HCT116 (cell line): Measurements from ENCODE around the gene MRPL18. TPM values are rescaled to one million over a fixed set of nuclear protein-coding genes. Genes with fewer than 3 reads are reported as not detected.

Experiments
- ATAC-seq: fragments of 200-7000 bp; cut with Tn5 transposase; 2 replicates; pipeline ENCODE4 v1.9.1; 2020; ENCODE audit warnings: mild to moderate bottlenecking, moderate library complexity
- BruUV-seq: library from RNA; stranded (reverse); fragments of 400-500 nt; replicated peaks from 2 replicates; lab custom pipeline; 2021; lab: Mats Ljungman, UMichigan
- CTCF ChIA-PET: fragments of 300-600 bp; sonication (Branson Sonifier 250); formaldehyde crosslinking; loops from one replicate; lab custom pipeline; 2021; ENCODE audit warnings: antibody characterized with exemption; lab: Charles Lee
- POLR2A ChIA-PET: fragments of 300-600, 350-600 bp; sonication (Branson Sonifier 250); formaldehyde crosslinking; loops from one replicate; lab custom pipeline; 2021; ENCODE audit warnings: antibody characterized with exemption; lab: Charles Lee
- RAD21 ChIA-PET, 2 experiments: fragments of 300-600 bp; sonication (Branson Sonifier 250); formaldehyde crosslinking; loops; one replicate each; lab custom pipeline; 2023; ENCODE audit warnings: low total read pairs in 2 of 2; ENCODE audit not compliant: uncharacterized antibody in 2 of 2, unreplicated experiment in 2 of 2, low non-redundant PET in 1 of 2; lab: Charles Lee
- DNase-seq: peaks from one replicate; pipeline ENCODE4 v3.0.0-alpha.2; 2010; ENCODE audit warnings: low read depth, low spot score
- H2AFZ ChIP-seq: fragments of 200-600 bp; shearing (Covaris generic), sonication (generic); 2 replicates; pipeline ENCODE4 v1.6.1; 2017; ENCODE audit warnings: low read depth, mixed run types, mixed read lengths, antibody characterized with exemption, low read length; ENCODE audit not compliant: poor library complexity, severe bottlenecking
- H3K27ac ChIP-seq: 2 replicates; pipeline ENCODE4 v1.5.1; 2012; ENCODE audit warnings: low read depth, low read length
- H3K27me3 ChIP-seq: fragments of 200-600 bp; sonication (generic); 2 replicates; pipeline ENCODE4 v1.6.1; 2016; ENCODE audit warnings: mixed run types, low read length, mixed read lengths; ENCODE audit not compliant: insufficient read depth
- H3K36me3 ChIP-seq, 2 experiments: fragments of 200-500 bp in 1 of 2; fragments of 200-600 bp in 1 of 2; sonication (Bioruptor generic) in 1 of 2; sonication (generic) in 1 of 2; 2 replicates each; pipeline versions ENCODE4 v1.5.1 to v1.6.1; 2014 to 2016; ENCODE audit warnings: low read length in 2 of 2, inconsistent platforms in 1 of 2, mixed read lengths in 1 of 2, mixed run types in 1 of 2; ENCODE audit not compliant: insufficient read depth in 2 of 2, control insufficient read depth in 1 of 2
- H3K4me1 ChIP-seq, 2 experiments: fragments of 200-600 bp in 1 of 2; sonication (generic) in 1 of 2; 2 replicates each; pipeline versions ENCODE4 v1.5.1 to v1.6.1; 2012 to 2017; ENCODE audit warnings: low read length in 2 of 2, inconsistent platforms in 1 of 2, mild to moderate bottlenecking in 1 of 2, mixed read lengths in 1 of 2, mixed run types in 1 of 2, moderate library complexity in 1 of 2; ENCODE audit not compliant: insufficient read depth in 2 of 2, control insufficient read depth in 1 of 2
- H3K4me2 ChIP-seq: fragments of 200-600 bp; sonication (generic); 2 replicates; pipeline ENCODE4 v1.6.1; 2017; ENCODE audit warnings: mixed run types, low read length, mixed read lengths
- H3K4me3 ChIP-seq, 2 experiments: fragments of 200-600 bp in 1 of 2; sonication (generic) in 1 of 2; replicated peaks in 1 of 2; 2 replicates each; pipeline ENCODE4 v1.5.1; 2011 to 2016; ENCODE audit warnings: low read length in 2 of 2, control low read depth in 1 of 2, low read depth in 1 of 2, mild to moderate bottlenecking in 1 of 2, mixed read lengths in 1 of 2, mixed run types in 1 of 2
- H3K79me2 ChIP-seq: fragments of 200-600 bp; sonication (generic); 2 replicates; pipeline ENCODE4 v1.6.1; 2017; ENCODE audit warnings: mild to moderate bottlenecking, mixed run types, low read length, moderate library complexity, mixed read lengths; ENCODE audit not compliant: insufficient read depth
- H3K9ac ChIP-seq: fragments of 200-600 bp; sonication (generic); 2 replicates; pipeline ENCODE4 v1.6.1; 2016; ENCODE audit warnings: low read length, mixed read lengths
- H3K9me2 ChIP-seq: fragments of 200-600 bp; sonication (generic), shearing (Covaris generic); 2 replicates; pipeline ENCODE4 v1.6.1; 2017; ENCODE audit warnings: mixed run types, mild to moderate bottlenecking, moderate library complexity; ENCODE audit not compliant: insufficient read depth
- H3K9me3 ChIP-seq, 2 experiments: fragments of 200-500 bp in 1 of 2; fragments of 200-600 bp in 1 of 2; sonication (Bioruptor generic) in 1 of 2; sonication (generic) in 1 of 2; 2 replicates each; pipeline ENCODE4 v1.6.1; 2014 to 2017; ENCODE audit warnings: low read length in 2 of 2, mixed read lengths in 2 of 2, inconsistent platforms in 1 of 2, low read depth in 1 of 2, mild to moderate bottlenecking in 1 of 2, mixed run types in 1 of 2, moderate library complexity in 1 of 2; ENCODE audit not compliant: control insufficient read depth in 1 of 2, insufficient read depth in 1 of 2
- H4K20me1 ChIP-seq: fragments of 200-600 bp; sonication (generic), shearing (Covaris generic); 2 replicates; pipeline ENCODE4 v1.6.1; 2017; ENCODE audit warnings: mixed run types, mild to moderate bottlenecking, moderate library complexity; ENCODE audit not compliant: insufficient read depth
- CBX3 ChIP-seq: IDR thresholded peaks from 2 replicates; pipeline ENCODE4 v1.6.1; 2012; ENCODE audit warnings: low read depth
- CEBPB ChIP-seq: IDR thresholded peaks from 2 replicates; pipeline ENCODE4 v1.6.1; 2012; ENCODE audit warnings: low read depth
- EGR1 ChIP-seq: IDR thresholded peaks from 2 replicates; pipeline ENCODE4 v1.6.1; 2012; ENCODE audit warnings: low read depth
- EZH2phosphoT487 ChIP-seq: fragments of 200-600 bp; IDR thresholded peaks from 2 replicates; pipeline ENCODE4 v1.6.1; 2018; ENCODE audit warnings: antibody characterized with exemption, borderline replicate concordance
- MAX ChIP-seq: IDR thresholded peaks from 2 replicates; pipeline ENCODE4 v1.6.1; 2012
- POLR2AphosphoS5 ChIP-seq: IDR thresholded peaks from 2 replicates; pipeline ENCODE4 v1.6.1; 2011; ENCODE audit warnings: mild to moderate bottlenecking, low read depth, low read length, moderate library complexity
- RAD21 ChIP-seq: IDR thresholded peaks from 2 replicates; pipeline ENCODE4 v1.6.1; 2012; ENCODE audit warnings: low read depth, mild to moderate bottlenecking
- SIN3A ChIP-seq: IDR thresholded peaks from 2 replicates; pipeline ENCODE4 v1.6.1; 2012; ENCODE audit warnings: low read depth
- SP1 ChIP-seq: IDR thresholded peaks from 2 replicates; pipeline ENCODE4 v1.6.1; 2012; ENCODE audit warnings: low read depth
- SRF ChIP-seq: IDR thresholded peaks from 2 replicates; pipeline ENCODE4 v1.6.1; 2012; ENCODE audit warnings: low read depth
- ZBTB33 ChIP-seq: IDR thresholded peaks from 2 replicates; pipeline ENCODE4 v1.6.1; 2011; ENCODE audit warnings: mild to moderate bottlenecking, low read length, moderate library complexity; ENCODE audit not compliant: insufficient replicate concordance; ENCODE audit errors: extremely low read depth
- ZFX ChIP-seq: fragments of 450-650 bp; IDR thresholded peaks from 2 replicates; pipeline ENCODE4 v1.6.1; 2017
- ZNF274 ChIP-seq: fragments of 200-500 bp; sonication (Bioruptor generic); IDR thresholded peaks from 2 replicates; pipeline ENCODE4 v1.6.1; 2014; ENCODE audit warnings: mild to moderate bottlenecking, low read depth, low read length, inconsistent platforms
- intact Hi-C: fragments of 100-400 bp; cut with micrococcal nuclease; formaldehyde crosslinking; loops from 2 replicates; pipeline ENCODE4 v1.10.0; 2022
- total RNA-seq: library from RNA; stranded (reverse); gene quantifications from one replicate; pipeline ENCODE4 v1.2.1, GENCODE V29; 2021; ENCODE audit not compliant: unreplicated experiment

Gene MRPL18
- total RNA-seq, 1 experiment from 2014 or later: 106 TPM

- intact Hi-C loops: no loop called here
Measured at GRCh38 chr6:159826004-159826403, 35.7 kb downstream of the MRPL18 start.

GRCh38 chr6:159826968-159827647 is 36.8 kb downstream of the MRPL18 start:
- Histone ChIP-seq H3K4me3 (no peak overlapping the region), H3K9ac (no peak overlapping the region), H3K79me2 (no peaks in the 10 kb centered on the region), H3K4me2 (no peak overlapping the region), H3K4me1 (no peaks in the 10 kb centered on the region), H3K36me3 (no peaks in the 10 kb centered on the region), H4K20me1 (no peaks in the 10 kb centered on the region), H2AFZ (no peak overlapping the region), H3K27me3 (no peaks in the 10 kb centered on the region), H3K9me3 (no peaks in the 10 kb centered on the region), H3K9me2 (no peaks in the 10 kb centered on the region), H3K27ac (no peak overlapping the region)
- intact Hi-C loops: no loop called here
- CTCF ChIA-PET: no interaction called here
- RAD21 ChIA-PET: no interaction called here
- no peak for ATAC-seq
- TF ChIP-seq SRF (no peak), SIN3A (no peak), EGR1 (no peak), ZBTB33 (no peak), ZNF274 (no peak), MAX (no peak), ZFX (no peak)
- no TSS peak for BruUV-seq
- POLR2A ChIA-PET: no interaction called here
- DNase-seq: no peak

More at GRCh38 chr6:159826004-159826403, 35.7 kb downstream of the MRPL18 start:
- Histone ChIP-seq H3K4me3 (no peak overlapping the region), H3K4me2 (no peak overlapping the region), H3K27me3 (no peaks in the 10 kb centered on the region), H3K4me1 (no peaks in the 10 kb centered on the region), H3K9ac (no peak overlapping the region), H3K27ac (no peak overlapping the region), H3K36me3 (no peaks in the 10 kb centered on the region), H3K9me3 (no peaks in the 10 kb centered on the region), H2AFZ (no peak overlapping the region), H3K79me2 (no peaks in the 10 kb centered on the region), H4K20me1 (no peaks in the 10 kb centered on the region), H3K9me2 (no peaks in the 10 kb centered on the region)
- ATAC-seq (no peak), DNase-seq (no peak)
- POLR2A ChIA-PET: no interaction called here
- RAD21 ChIA-PET: no interaction called here
- no TSS peak for BruUV-seq
- TF ChIP-seq CEBPB (no peak), MAX (no peak), POLR2AphosphoS5 (no peak), RAD21 (no peak), CBX3 (no peak), EZH2phosphoT487 (no peak), SRF (no peak), SP1 (no peak)
- CTCF ChIA-PET: no interaction called here
